Measurements from ENCODE around the gene CYBB.

Gene CYBB

GRCh38 chrX:37802028-37802427 is 22.2 kb downstream of the CYBB start:
- no peak for DNase-seq (ENCODE audit: insufficient read length, low spot score)
- FAIRE-seq: no peak
- TF ChIP-seq POLR2A (IDR thresholded peaks at IDR 0.05; ENCODE audit: low read depth, low read length): no peak

DNA sequence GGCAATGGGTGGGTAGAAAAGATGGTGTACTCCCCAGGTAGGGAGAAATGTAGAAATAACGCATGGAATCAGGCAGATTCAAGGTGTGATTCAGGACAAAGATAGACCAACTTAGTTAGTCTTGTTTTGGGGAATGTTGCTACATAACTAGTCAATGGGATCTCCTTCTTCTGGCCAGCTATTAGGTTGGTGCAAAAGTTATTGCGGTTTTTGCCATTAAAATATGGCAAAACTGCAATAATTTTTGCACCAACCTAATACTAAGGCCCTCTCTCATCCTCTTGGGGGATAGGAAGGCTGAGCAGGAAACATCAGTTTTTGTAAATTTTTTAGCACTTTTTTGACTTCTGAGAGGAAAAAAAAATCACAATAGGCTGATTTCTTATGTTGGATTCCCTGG is 23.2 kb downstream of the CYBB start:
- FAIRE-seq (no peak), DNase-seq (ENCODE audit: insufficient read length, low spot score) (no peak)
- no peak for TF ChIP-seq POLR2A (IDR thresholded peaks at IDR 0.05; ENCODE audit: low read depth, low read length)

DNA sequence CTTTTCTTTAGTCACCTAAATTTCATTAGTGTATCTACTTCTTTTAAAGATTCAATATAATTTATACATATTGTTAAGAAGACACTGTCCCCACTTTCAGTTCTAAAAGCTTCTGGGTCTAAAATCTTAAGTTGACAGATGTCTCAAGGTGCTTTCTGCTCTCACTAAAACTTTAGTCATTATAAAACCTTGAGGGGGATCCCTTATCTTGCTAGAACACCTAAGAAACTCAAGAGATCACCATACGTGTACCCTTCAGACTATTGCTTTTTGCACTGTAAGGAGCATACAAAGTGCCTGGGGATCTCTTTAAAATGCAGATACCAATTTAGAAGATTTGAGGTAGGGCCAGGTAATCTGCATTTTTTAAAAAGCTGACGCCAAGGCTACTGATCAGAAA is 30.1 kb downstream of the CYBB start:
- no peak for TF ChIP-seq POLR2A (IDR thresholded peaks at IDR 0.05; ENCODE audit: low read depth, low read length)
- FAIRE-seq: no peak

GRCh38 chrX:37812110-37812509 is 32.3 kb downstream of the CYBB start:
- no peak for FAIRE-seq
- DNase-seq (ENCODE audit: insufficient read length, low spot score): no peak
- TF ChIP-seq POLR2A (IDR thresholded peaks at IDR 0.05; ENCODE audit: low read depth, low read length): no peak

More for the DNA sequence above, 30.1 kb downstream of the CYBB start:
- DNase-seq (ENCODE audit: insufficient read length, low spot score): no peak

- DNase-seq (ENCODE audit: insufficient read length, low spot score) (no peak), FAIRE-seq (no peak)
- no peak for TF ChIP-seq POLR2A (IDR thresholded peaks at IDR 0.05; ENCODE audit: low read depth, low read length)
Measured at GRCh38 chrX:37813570-37813969, 33.7 kb downstream of the CYBB start.

- TF ChIP-seq POLR2A (IDR thresholded peaks at IDR 0.05; ENCODE audit: low read depth, low read length): no peak
- DNase-seq (ENCODE audit: insufficient read length, low spot score) (no peak), FAIRE-seq (no peak)
Measured at GRCh38 chrX:37815366-37815765, 35.5 kb downstream of the CYBB start.

- FAIRE-seq (no peak), DNase-seq (ENCODE audit: insufficient read length, low spot score) (no peak)
- TF ChIP-seq POLR2A (IDR thresholded peaks at IDR 0.05; ENCODE audit: low read depth, low read length): no peak
Measured at GRCh38 chrX:37816766-37817165, 36.9 kb downstream of the CYBB start.

DNA sequence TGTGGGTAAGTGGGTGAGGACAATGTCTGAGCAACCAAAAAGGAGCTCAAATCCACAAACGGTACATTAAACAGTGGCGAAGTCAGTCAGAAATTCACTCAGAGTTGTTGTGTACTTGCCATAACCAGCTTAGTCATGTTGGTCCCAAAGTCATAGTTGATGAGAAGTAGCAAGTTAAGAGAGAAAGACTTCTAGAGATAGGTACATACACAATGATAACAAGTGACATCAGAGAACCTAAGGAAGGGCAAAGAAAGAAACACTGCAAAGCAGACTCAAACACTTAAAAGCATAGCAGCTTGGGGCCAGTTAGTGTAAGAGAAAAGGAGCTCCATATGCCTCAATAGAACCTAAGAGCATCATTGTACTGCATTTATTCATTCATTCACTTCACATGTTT is 37.3 kb downstream of the CYBB start:
- FAIRE-seq: no peak
- DNase-seq (ENCODE audit: insufficient read length, low spot score): no peak
- no peak for TF ChIP-seq POLR2A (IDR thresholded peaks at IDR 0.05; ENCODE audit: low read depth, low read length)

DNA sequence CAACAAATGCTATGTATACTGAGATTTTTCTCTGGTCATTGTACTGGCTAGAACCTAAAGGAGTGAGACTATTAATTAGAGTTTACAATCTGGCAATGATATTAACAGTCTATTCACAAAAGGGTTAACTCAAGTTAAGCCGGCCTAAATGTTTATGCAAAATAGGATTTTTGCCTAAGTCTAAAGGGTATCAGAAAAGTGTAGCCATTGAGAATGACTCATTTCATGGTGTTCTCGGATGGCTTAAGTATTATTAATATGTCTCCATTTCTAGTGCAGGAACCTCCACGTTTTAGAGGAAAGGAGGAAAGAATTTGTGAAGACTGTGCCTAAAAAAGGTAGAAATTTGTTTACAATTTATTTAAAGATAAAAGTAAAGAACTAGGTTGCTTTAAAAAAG is 37.7 kb downstream of the CYBB start:
- FAIRE-seq (no peak), DNase-seq (ENCODE audit: insufficient read length, low spot score) (no peak)
- no peak for TF ChIP-seq POLR2A (IDR thresholded peaks at IDR 0.05; ENCODE audit: low read depth, low read length)

GRCh38 chrX:37818031-37818430 is 38.2 kb downstream of the CYBB start:
- FAIRE-seq: no peak
- TF ChIP-seq POLR2A (IDR thresholded peaks at IDR 0.05; ENCODE audit: low read depth, low read length): no peak
- no peak for DNase-seq (ENCODE audit: insufficient read length, low spot score)

DNA sequence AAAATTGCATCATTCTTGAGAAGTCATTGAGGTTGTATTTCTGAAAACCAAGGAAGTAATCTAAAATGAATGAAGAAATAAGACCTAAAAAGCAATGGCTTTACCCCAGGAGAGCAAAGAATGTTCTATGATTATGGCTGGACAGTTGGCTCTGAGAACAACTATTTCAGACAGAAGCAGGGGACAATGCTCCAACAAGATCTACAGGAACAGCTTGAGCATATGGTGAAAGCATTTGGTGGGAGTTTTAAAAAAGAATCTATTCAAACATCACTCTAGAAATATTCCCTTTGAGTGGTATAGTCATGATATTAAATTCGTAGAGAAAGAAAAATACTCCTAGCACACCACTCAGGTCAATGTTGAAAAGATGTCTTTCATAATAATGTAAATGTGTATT is 40.8 kb downstream of the CYBB start:
- no peak for TF ChIP-seq POLR2A (IDR thresholded peaks at IDR 0.05; ENCODE audit: low read depth, low read length)
- DNase-seq (ENCODE audit: insufficient read length, low spot score): no peak

GRCh38 chrX:37824491-37825214 is 44.8 kb downstream of the CYBB start:
- no peak for DNase-seq (ENCODE audit: insufficient read length, low spot score)
- no peak for TF ChIP-seq POLR2A (IDR thresholded peaks at IDR 0.05; ENCODE audit: low read depth, low read length)
- no peak for FAIRE-seq

More for the DNA sequence above, 40.8 kb downstream of the CYBB start:
- FAIRE-seq: no peak

DNA sequence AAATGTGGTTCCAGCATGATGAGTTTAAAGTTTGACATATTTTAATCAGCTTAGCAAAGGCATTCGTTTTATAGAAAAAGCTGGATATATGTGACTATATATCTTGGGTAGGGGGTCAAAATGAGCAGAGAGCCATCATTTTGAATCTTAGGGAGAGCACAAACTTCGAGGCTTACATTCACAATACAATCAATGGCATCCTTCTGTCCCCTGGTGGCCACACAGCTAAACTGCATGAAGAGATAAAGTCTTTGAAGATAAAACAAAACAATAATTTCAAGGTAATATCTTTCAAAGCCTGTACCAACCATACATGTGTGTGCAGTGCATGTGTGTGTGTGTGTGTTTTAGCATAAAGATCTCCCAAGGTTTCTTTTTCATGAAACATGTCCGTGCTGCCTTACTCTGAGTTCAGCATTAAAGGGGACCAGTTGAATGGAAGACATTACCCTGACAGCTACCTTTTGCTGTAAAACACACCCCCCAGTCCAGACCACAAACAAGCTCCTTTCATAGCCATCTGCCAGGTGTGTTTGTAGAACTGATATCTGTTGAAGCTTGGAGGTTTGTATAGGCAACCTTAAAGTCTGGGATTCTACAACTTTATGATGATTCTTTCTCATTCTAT is 45.5 kb downstream of the CYBB start:
- no peak for DNase-seq (ENCODE audit: insufficient read length, low spot score)

GRCh38 chrX:37829721-37830120 is 49.9 kb downstream of the CYBB start:
- DNase-seq (ENCODE audit: insufficient read length, low spot score) (no peak), FAIRE-seq (no peak)
- TF ChIP-seq POLR2A (IDR thresholded peaks at IDR 0.05; ENCODE audit: low read depth, low read length): no peak

More for the DNA sequence above, 45.5 kb downstream of the CYBB start:
- no peak for FAIRE-seq
- no peak for TF ChIP-seq POLR2A (IDR thresholded peaks at IDR 0.05; ENCODE audit: low read depth, low read length)

DNA sequence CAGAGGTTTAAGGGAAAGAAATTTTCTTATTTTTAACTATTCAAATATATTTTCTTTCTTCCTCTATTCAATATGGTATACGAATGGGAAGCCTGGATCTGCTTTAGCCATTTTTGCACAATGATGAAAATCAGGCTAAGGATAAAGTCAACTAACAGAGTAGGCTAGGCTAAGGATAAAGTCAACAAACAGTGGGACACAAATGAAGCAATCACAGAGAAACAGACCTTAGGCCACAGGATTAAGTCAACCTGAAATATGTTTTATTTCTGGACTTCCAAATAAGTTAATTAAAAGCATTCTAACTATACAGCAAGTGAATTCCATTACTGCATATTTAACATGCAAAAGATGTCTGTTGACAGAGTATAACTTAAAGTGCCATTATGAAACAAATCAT is 50.5 kb downstream of the CYBB start:
- no peak for DNase-seq (ENCODE audit: insufficient read length, low spot score)
- TF ChIP-seq POLR2A (IDR thresholded peaks at IDR 0.05; ENCODE audit: low read depth, low read length): no peak
- no peak for FAIRE-seq
